WTC11 (cell line): ENCODE measurements around the gene CIRBP.

Experiments used
- ATF2 ChIP-seq: sonication (generic); formaldehyde crosslinking; IDR thresholded peaks from 2 replicates; pipeline ENCODE4 v1.8.1; 2022; ENCODE audit warnings: low read depth, missing genetic modification reagents, borderline replicate concordance
- ZBTB43 ChIP-seq: sonication (generic); formaldehyde crosslinking; IDR thresholded peaks from 2 replicates; pipeline ENCODE4 v1.8.1; 2023; ENCODE audit warnings: mild to moderate bottlenecking, missing genetic modification reagents
- ZNF263 ChIP-seq: sonication (generic); formaldehyde crosslinking; IDR thresholded peaks from 2 replicates; pipeline ENCODE4 v1.8.1; 2022; ENCODE audit warnings: low read depth, mild to moderate bottlenecking, moderate library complexity, missing genetic modification reagents
- ZNF512 ChIP-seq: sonication (generic); formaldehyde crosslinking; IDR thresholded peaks from 2 replicates; pipeline ENCODE4 v1.8.1; 2022; ENCODE audit warnings: missing genetic modification reagents, borderline replicate concordance
- TF ChIP-seq, protein P1 (sequence below): fragments of 200-600 bp; IDR thresholded peaks from 2 replicates; pipeline ENCODE4 v1.8.0; 2022; ENCODE audit warnings: antibody characterized with exemption
- TF ChIP-seq, protein P2 (sequence below): sonication (generic); formaldehyde crosslinking; IDR thresholded peaks from 2 replicates; pipeline ENCODE4 v1.8.0; 2022; ENCODE audit warnings: missing genetic modification reagents

DNA sequence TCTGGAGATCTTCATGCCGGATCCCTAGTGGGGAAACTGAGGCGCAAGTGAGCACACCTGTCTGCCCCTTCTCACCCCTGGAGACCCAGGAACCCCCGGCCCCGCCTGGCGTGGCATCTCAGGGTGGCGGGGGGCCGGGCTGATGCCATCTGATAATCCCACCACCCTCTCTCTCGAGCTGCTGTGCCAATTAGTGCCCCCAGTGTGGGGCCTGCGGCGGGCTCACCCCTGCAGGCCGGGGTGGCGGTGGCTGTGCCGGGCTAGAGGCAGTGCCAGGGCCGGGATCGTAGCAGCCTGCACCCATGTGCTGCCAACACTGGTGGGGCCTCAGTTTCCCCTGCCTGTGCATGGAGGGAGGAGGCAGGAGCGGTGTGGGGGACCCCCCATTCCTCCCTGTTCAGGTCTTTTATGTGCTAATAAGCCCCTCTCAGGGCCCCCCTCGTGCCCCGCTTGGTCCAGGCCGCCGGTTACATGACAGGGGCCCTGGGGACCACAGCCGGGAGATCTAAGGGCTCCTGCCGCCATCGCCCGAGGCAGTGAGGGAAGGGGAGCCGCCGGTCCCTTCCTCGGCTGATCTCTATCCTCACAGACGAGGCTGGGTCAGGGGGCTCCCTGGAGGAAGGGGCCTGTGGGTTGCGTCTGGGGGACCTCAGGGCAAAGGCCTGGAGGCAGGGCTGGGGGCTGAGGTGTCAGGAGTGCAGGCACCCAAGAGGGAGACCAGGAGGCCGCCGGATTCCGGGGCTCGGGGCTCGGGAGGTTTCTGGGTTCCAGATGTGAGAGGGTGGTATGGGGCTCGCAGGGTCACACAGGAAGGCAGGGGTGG is 24.9 kb downstream of the CIRBP start:
- TF ChIP-seq, protein P1, sequence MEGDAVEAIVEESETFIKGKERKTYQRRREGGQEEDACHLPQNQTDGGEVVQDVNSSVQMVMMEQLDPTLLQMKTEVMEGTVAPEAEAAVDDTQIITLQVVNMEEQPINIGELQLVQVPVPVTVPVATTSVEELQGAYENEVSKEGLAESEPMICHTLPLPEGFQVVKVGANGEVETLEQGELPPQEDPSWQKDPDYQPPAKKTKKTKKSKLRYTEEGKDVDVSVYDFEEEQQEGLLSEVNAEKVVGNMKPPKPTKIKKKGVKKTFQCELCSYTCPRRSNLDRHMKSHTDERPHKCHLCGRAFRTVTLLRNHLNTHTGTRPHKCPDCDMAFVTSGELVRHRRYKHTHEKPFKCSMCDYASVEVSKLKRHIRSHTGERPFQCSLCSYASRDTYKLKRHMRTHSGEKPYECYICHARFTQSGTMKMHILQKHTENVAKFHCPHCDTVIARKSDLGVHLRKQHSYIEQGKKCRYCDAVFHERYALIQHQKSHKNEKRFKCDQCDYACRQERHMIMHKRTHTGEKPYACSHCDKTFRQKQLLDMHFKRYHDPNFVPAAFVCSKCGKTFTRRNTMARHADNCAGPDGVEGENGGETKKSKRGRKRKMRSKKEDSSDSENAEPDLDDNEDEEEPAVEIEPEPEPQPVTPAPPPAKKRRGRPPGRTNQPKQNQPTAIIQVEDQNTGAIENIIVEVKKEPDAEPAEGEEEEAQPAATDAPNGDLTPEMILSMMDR = no peak
- no peak for TF ChIP-seq ZNF263 (CRISPR knock-in tag)
- no peak for TF ChIP-seq ATF2
- no peak for TF ChIP-seq ZNF512 (CRISPR knock-in tag)
- TF ChIP-seq ZBTB43 = no peak
- TF ChIP-seq, protein P2, sequence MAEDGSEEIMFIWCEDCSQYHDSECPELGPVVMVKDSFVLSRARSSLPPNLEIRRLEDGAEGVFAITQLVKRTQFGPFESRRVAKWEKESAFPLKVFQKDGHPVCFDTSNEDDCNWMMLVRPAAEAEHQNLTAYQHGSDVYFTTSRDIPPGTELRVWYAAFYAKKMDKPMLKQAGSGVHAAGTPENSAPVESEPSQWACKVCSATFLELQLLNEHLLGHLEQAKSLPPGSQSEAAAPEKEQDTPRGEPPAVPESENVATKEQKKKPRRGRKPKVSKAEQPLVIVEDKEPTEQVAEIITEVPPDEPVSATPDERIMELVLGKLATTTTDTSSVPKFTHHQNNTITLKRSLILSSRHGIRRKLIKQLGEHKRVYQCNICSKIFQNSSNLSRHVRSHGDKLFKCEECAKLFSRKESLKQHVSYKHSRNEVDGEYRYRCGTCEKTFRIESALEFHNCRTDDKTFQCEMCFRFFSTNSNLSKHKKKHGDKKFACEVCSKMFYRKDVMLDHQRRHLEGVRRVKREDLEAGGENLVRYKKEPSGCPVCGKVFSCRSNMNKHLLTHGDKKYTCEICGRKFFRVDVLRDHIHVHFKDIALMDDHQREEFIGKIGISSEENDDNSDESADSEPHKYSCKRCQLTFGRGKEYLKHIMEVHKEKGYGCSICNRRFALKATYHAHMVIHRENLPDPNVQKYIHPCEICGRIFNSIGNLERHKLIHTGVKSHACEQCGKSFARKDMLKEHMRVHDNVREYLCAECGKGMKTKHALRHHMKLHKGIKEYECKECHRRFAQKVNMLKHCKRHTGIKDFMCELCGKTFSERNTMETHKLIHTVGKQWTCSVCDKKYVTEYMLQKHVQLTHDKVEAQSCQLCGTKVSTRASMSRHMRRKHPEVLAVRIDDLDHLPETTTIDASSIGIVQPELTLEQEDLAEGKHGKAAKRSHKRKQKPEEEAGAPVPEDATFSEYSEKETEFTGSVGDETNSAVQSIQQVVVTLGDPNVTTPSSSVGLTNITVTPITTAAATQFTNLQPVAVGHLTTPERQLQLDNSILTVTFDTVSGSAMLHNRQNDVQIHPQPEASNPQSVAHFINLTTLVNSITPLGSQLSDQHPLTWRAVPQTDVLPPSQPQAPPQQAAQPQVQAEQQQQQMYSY (CRISPR knock-in tag) = no peak
